ENCODE results near the gene PAPPA. TPM values are rescaled to one million over a fixed set of nuclear protein-coding genes. Genes with fewer than 3 reads are reported as not detected.

Gene PAPPA
- total RNA-seq, 1 donor from 2014 or later, result 1.3 TPM

DNA sequence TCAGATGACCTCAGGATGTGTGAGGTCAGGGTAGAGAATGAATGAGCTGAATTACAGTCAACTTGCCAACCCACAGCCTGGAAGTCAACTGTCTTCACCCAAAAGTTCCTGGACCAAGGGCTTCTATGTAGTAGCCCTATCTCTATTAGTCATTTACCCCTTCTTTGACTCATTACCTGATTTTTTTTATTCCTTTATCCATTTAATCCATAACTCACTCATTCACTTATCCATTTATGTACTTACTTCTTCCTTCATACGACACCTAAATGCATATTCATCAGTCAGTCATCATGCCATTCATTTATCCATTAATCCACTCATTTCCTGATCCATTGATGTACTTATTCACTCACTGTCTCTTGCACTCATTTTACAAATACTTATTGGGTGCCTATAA, 212.7 kb downstream of the PAPPA start:
- Histone ChIP-seq H3K36me3 (ENCODE audit: control insufficient read depth, insufficient read depth, low read length) (no peaks in the 10 kb centered on the region), H3K4me3 (ENCODE audit: low read depth, low read length) (no peak overlapping the region), H3K27me3 (ENCODE audit: control insufficient read depth, insufficient read depth, low read length) (no peaks in the 10 kb centered on the region)
- FAIRE-seq, result no peak
- DNase-seq (ENCODE audit: low read depth), result no peak
- TF ChIP-seq CTCF (IDR thresholded peaks at IDR 0.05; ENCODE audit: insufficient read depth, low read length, severe bottlenecking), result no peak

DNA sequence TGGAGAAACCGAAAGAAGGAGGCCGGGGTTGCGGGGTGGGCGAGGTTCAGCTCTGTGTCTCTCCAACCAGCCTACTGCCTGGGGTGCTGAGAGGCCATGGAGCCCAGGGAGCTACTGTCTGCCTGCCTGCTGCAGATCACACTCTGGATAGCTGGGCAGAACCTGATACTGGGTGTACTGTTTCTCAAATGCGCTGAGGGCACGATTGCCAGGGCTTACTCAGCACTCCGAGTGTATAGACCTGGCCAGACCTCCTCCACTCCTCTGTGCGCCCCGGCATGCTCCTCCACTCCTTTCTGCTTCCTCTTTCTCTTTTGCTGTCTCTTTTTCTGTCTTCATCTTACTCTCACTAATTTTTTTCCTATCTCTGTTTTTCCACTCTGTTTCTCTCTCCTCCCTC, 215.1 kb downstream of the PAPPA start:
- no peaks in the 10 kb centered on the region for H3K27me3 ChIP-seq (ENCODE audit: control insufficient read depth, insufficient read depth, low read length)
- no peak overlapping the region for H3K4me3 ChIP-seq (ENCODE audit: low read depth, low read length)
- no peaks in the 10 kb centered on the region for H3K36me3 ChIP-seq (ENCODE audit: control insufficient read depth, insufficient read depth, low read length)
- FAIRE-seq (no peak), DNase-seq (ENCODE audit: low read depth) (no peak)
- TF ChIP-seq CTCF (IDR thresholded peaks at IDR 0.05; ENCODE audit: insufficient read depth, low read length, severe bottlenecking), result no peak

- no peak for TF ChIP-seq CTCF (IDR thresholded peaks at IDR 0.05; ENCODE audit: insufficient read depth, low read length, severe bottlenecking)
- no peak for FAIRE-seq
- no peaks in the 10 kb centered on the region for H3K36me3 ChIP-seq (ENCODE audit: control insufficient read depth, insufficient read depth, low read length)
- H3K27me3 ChIP-seq (ENCODE audit: control insufficient read depth, insufficient read depth, low read length), result no peaks in the 10 kb centered on the region
- no peak overlapping the region for H3K4me3 ChIP-seq (ENCODE audit: low read depth, low read length)
- DNase-seq (ENCODE audit: low read depth), result no peak
Observed at GRCh38 chr9:116369706-116370105, 216.1 kb downstream of the PAPPA start.

DNA sequence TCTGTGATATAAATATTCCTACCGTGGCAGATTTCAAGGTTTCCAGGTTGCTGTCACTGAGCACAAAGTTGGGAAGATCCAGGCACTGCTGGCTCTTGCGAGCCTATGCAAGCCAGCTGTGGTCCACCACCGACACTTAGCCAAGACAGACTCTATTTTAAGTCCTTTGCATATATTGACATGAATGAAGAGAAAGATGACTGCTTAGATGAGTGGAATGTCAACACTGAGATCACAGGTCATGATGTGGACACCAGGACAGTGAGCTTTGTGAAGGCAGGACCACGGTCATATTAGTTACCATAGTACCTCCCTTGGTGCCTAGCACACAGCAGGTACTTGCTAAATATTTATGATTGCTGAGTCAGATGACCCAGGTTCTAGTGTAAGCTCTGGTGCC, 217.0 kb downstream of the PAPPA start:
- no peak for TF ChIP-seq CTCF (IDR thresholded peaks at IDR 0.05; ENCODE audit: insufficient read depth, low read length, severe bottlenecking)
- Histone ChIP-seq H3K36me3 (ENCODE audit: control insufficient read depth, insufficient read depth, low read length) (no peaks in the 10 kb centered on the region), H3K4me3 (ENCODE audit: low read depth, low read length) (no peak overlapping the region), H3K27me3 (ENCODE audit: control insufficient read depth, insufficient read depth, low read length) (no peaks in the 10 kb centered on the region)
- DNase-seq (ENCODE audit: low read depth) (no peak), FAIRE-seq (no peak)

GRCh38 chr9:116372081-116372673, 218.6 kb downstream of the PAPPA start:
- no peak for FAIRE-seq
- Histone ChIP-seq H3K4me3 (ENCODE audit: low read depth, low read length) (no peak overlapping the region), H3K36me3 (ENCODE audit: control insufficient read depth, insufficient read depth, low read length) (no peaks in the 10 kb centered on the region), H3K27me3 (ENCODE audit: control insufficient read depth, insufficient read depth, low read length) (no peaks in the 10 kb centered on the region)
- no peak for DNase-seq (ENCODE audit: low read depth)
- TF ChIP-seq CTCF (IDR thresholded peaks at IDR 0.05; ENCODE audit: insufficient read depth, low read length, severe bottlenecking), result no peak

GRCh38 chr9:116372786-116373185, 219.2 kb downstream of the PAPPA start:
- no peak for TF ChIP-seq CTCF (IDR thresholded peaks at IDR 0.05; ENCODE audit: insufficient read depth, low read length, severe bottlenecking)
- H3K36me3 ChIP-seq (ENCODE audit: control insufficient read depth, insufficient read depth, low read length), result no peaks in the 10 kb centered on the region
- H3K4me3 ChIP-seq (ENCODE audit: low read depth, low read length), result no peak overlapping the region
- DNase-seq (ENCODE audit: low read depth), result no peak
- no peaks in the 10 kb centered on the region for H3K27me3 ChIP-seq (ENCODE audit: control insufficient read depth, insufficient read depth, low read length)
- no peak for FAIRE-seq
